NCI-H82 (cell line): ENCODE results near the gene ARFGEF3.
"Not testable (repeated sequence)": the region's sequence is repeated elsewhere in the genome, so short reads cannot be mapped to it uniquely, and the experiment has no call there.

Experiments
- DNase-seq: peaks from one replicate; lab custom pipeline; 2025; lab: John Stamatoyannopoulos, UW

ARFGEF3 gene

GRCh38 chr6:138346302-138347195 lies 184.8 kb downstream of the ARFGEF3 start:
- DNase-seq: peak; percentile 27

- DNase-seq: peak; percentile 15
Measured at GRCh38 chr6:138347864-138348263, 186.1 kb downstream of the ARFGEF3 start.

GRCh38 chr6:138349891-138350290 lies 188.2 kb downstream of the ARFGEF3 start:
- DNase-seq: no peak

- no peak for DNase-seq
Measured at GRCh38 chr6:138357928-138358327, 196.2 kb downstream of the ARFGEF3 start.

- DNase-seq: not testable (repeated sequence)
Measured at GRCh38 chr6:138368684-138369083, 206.9 kb downstream of the ARFGEF3 start.

- DNase-seq: no peak
Measured at GRCh38 chr6:138370631-138371451, 209.1 kb downstream of the ARFGEF3 start.

GRCh38 chr6:138371452-138371711 lies 209.6 kb downstream of the ARFGEF3 start:
- DNase-seq: no peak

- peak; percentile 52 for DNase-seq
Measured at GRCh38 chr6:138371720-138372119, 210.0 kb downstream of the ARFGEF3 start.

- DNase-seq: no peak
Measured at GRCh38 chr6:138372711-138373463, 211.1 kb downstream of the ARFGEF3 start.

GRCh38 chr6:138374230-138374629 lies 212.5 kb downstream of the ARFGEF3 start:
- DNase-seq: no peak

- peak; percentile 23 for DNase-seq
Measured at GRCh38 chr6:138374815-138375214, 213.1 kb downstream of the ARFGEF3 start.

GRCh38 chr6:138377042-138377441 lies 215.3 kb downstream of the ARFGEF3 start:
- no peak for DNase-seq

GRCh38 chr6:138377844-138378243 lies 216.1 kb downstream of the ARFGEF3 start, which contains the start of gene SMIM28:
SMIM28 (plus strand) TSS chr6:138377905; CDS start chr6:138378073, 168 bp downstream.
- DNase-seq: no peak

GRCh38 chr6:138378463-138378862 lies 216.7 kb downstream of the ARFGEF3 start:
- no peak for DNase-seq

- no peak for DNase-seq
Measured at GRCh38 chr6:138382498-138383265, 220.9 kb downstream of the ARFGEF3 start.

- DNase-seq: peak; percentile 69
Measured at GRCh38 chr6:138383776-138384175, 222.0 kb downstream of the ARFGEF3 start.

GRCh38 chr6:138386897-138387296 lies 225.2 kb downstream of the ARFGEF3 start:
- no peak for DNase-seq

- no peak for DNase-seq
Measured at GRCh38 chr6:138387577-138388368, 226.0 kb downstream of the ARFGEF3 start.

GRCh38 chr6:138389551-138389950 lies 227.8 kb downstream of the ARFGEF3 start:
- no peak for DNase-seq
